ENCODE measurements around the gene NFE2L3. TPM values are rescaled to one million over a fixed set of nuclear protein-coding genes. Genes with fewer than 3 reads are reported as not detected.
A peak's percentile ranks its signal among the peaks of the same experiment; 100 is the strongest.
"Not testable (repeated sequence)": the region's sequence is repeated elsewhere in the genome, so short reads cannot be mapped to it uniquely, and the experiment has no call there.

The NFE2L3 gene
- total and polyA plus RNA-seq, 7 experiments from 2014 or later, result 1.1 to 49.5 (median 4.5) TPM

DNA sequence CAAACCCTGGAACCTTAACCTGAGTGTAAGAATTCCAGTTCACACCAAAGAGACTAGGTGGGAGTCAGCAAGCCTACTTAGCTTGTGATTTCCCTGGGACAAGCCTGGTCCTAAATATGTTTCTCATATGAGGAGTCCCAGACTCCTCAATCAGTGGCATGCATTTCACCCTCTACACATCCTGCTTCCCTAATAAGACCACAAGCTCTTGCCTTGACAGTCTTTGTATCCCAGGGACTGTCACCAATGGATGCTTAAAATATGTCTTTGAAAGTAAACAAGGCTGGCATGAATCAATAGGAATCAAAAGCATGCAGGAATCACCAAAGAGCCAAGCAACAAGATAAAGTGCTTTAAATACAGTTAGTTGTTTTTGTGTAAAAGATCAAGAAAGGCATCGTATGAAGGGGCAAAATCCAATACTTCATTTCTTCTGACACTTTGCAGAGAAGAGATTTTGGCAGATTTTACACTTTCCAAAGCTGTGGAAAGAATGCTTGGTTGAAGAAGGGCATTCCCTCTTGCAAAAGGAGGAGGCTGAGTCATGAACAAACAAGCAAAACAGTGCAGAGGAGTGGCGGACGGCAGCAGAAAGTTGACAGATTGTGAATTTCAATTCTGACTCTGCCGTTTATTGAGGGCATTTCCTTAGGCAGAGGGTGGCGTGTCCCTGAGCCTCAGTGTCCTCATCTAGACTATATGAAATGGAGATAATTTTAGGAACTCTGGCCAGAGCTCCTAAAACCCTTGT lies 8.5 kb upstream of the NFE2L3 start:
- Mint-ChIP-seq H3K9me3 (peaks cover 0 to 5% (median 0%) of the 10 kb centered on the region in 11 donors), H3K36me3 (peaks cover 0 to 3% (median 0%) of the 10 kb centered on the region in 5 donors), H3K27ac (peak overlapping the region in 1 of 9 donors; percentile 3), H3K4me3 (no peak overlapping the region), H3K27me3 (peaks cover 0 to 14% (median 6%) of the 10 kb centered on the region in 5 donors), H3K4me1 (peaks cover 0 to 1% (median 0%) of the 10 kb centered on the region in 7 donors)
- Histone ChIP-seq H3K4me1 (ENCODE audit: control insufficient read depth in 2 of 2, insufficient read depth in 2 of 2, low read length in 2 of 2) (no peaks in the 10 kb centered on the region), H3K9me3 (ENCODE audit: control insufficient read depth in 2 of 3, low read length in 3 of 3) (no peaks in the 10 kb centered on the region), H3K36me3 (ENCODE audit: control insufficient read depth in 2 of 3, insufficient read depth in 3 of 3, low read length in 3 of 3) (no peaks in the 10 kb centered on the region), H3K4me3 (ENCODE audit: low read length) (no peak overlapping the region), H3K27me3 (ENCODE audit: control insufficient read depth in 2 of 2, insufficient read depth in 2 of 2, low read length in 2 of 2) (no peaks in the 10 kb centered on the region), H3K27ac (ENCODE audit: low read depth, low read length) (no peak overlapping the region)
- ATAC-seq, result no peak
- no peak for DNase-seq
- POLR2A ChIA-PET, result no interaction called here
- intact Hi-C loops (cut with micrococcal nuclease), result no loop called here
- CTCF ChIA-PET, result interaction anchor here (0.5 to 0.6 kb wide), 2 partner anchors 64 to 1924 kb away, joined by 3 read pairs; no protein-coding TSS in a partner anchor

DNA sequence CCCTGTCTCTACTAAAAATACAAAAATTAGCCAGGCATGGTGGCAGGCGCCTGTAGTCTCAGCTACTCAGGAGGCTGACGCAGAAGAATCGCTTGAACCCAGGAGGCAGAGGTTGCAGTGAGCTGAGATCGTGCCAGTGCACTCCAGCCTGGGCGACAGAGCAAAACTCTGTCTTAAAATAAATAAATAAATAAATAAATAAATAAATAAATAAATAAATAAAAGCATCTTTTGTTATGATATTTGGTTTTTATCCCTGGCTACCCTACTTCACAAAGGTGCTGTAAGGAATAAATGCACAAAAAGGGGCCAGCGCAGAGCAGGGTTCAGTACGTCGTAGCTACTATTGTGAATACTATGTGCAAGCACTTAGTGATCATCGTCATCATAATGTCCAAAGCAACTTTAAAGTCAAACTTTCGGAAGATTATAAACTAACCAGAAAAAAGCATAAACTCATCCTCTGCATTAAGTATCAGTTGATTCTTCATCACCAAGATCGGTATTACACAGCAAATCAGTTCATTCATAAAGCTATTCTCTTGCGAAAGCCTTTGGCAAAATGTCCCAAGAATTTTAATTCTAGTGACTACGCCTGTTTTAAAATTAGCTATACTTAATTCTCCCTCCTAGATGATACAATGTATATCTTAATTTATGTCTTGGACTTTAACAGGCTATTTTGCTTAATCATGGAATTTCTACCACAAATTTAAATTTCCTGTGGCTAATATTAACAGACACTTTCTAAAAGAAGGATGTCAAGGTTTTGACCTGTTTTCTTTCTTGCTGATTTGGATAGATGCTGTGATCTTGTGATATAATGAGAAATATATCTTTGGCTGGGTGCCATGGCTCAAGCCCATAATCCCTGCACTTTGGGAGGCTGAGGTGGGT lies 7.6 kb upstream of the NFE2L3 start:
- ChIA-PET CTCF (no interaction called here), POLR2A (interaction anchor here (1.1 to 1.5 kb wide), 2 partner anchors 44 to 55 kb away, joined by 3 to 4 read pairs; no protein-coding TSS in a partner anchor)
- Mint-ChIP-seq H3K27ac (no peak overlapping the region), H3K27me3 (peaks cover 0 to 14% (median 6%) of the 10 kb centered on the region in 5 donors), H3K4me3 (no peak overlapping the region), H3K9me3 (peaks cover 0 to 5% (median 0%) of the 10 kb centered on the region in 11 donors), H3K36me3 (peaks cover 0 to 3% (median 0%) of the 10 kb centered on the region in 5 donors), H3K4me1 (peaks cover 0 to 1% (median 0%) of the 10 kb centered on the region in 7 donors)
- no peak for ATAC-seq
- H3K4me1 ChIP-seq (ENCODE audit: control insufficient read depth in 2 of 2, insufficient read depth in 2 of 2, low read length in 2 of 2), result no peaks in the 10 kb centered on the region
- no peaks in the 10 kb centered on the region for H3K36me3 ChIP-seq (ENCODE audit: control insufficient read depth in 2 of 3, insufficient read depth in 3 of 3, low read length in 3 of 3)
- no peak overlapping the region for H3K4me3 ChIP-seq (ENCODE audit: low read length)
- intact Hi-C loops (cut with micrococcal nuclease), result no loop called here
- DNase-seq, result no peak
- H3K9me3 ChIP-seq (ENCODE audit: control insufficient read depth in 2 of 3, low read length in 3 of 3), result no peaks in the 10 kb centered on the region
- no peak overlapping the region for H3K27ac ChIP-seq (ENCODE audit: low read depth, low read length)
- H3K27me3 ChIP-seq (ENCODE audit: control insufficient read depth in 2 of 2, insufficient read depth in 2 of 2, low read length in 2 of 2), result no peaks in the 10 kb centered on the region

DNA sequence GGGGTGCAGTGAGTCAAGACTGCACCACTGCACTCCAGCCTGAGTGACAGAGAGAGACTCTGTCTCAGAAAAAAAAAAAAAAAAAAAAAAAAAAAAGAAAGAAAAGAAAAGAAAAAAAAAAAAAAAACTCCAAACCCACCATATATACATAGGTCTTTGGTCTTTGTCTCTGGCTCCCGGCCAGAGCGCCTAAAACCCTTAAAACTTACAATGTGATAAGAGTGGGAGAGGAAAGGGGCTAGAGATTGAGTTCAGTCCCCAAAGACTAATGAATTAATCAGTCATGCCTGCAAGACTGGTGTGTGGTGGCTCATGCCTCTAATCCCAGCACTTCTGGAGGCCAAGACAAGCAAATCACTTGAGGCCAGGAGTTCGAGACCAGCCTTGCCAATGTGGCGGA lies 6.8 kb upstream of the NFE2L3 start:
- Histone ChIP-seq H3K9me3 (ENCODE audit: control insufficient read depth in 2 of 3, low read length in 3 of 3) (no peaks in the 10 kb centered on the region), H3K27me3 (ENCODE audit: control insufficient read depth in 2 of 2, insufficient read depth in 2 of 2, low read length in 2 of 2) (no peaks in the 10 kb centered on the region), H3K4me3 (ENCODE audit: low read length) (no peak overlapping the region), H3K36me3 (ENCODE audit: control insufficient read depth in 2 of 3, insufficient read depth in 3 of 3, low read length in 3 of 3) (no peaks in the 10 kb centered on the region), H3K27ac (ENCODE audit: low read depth, low read length) (no peak overlapping the region), H3K4me1 (ENCODE audit: control insufficient read depth in 2 of 2, insufficient read depth in 2 of 2, low read length in 2 of 2) (no peaks in the 10 kb centered on the region)
- CTCF ChIA-PET, result no interaction called here
- intact Hi-C loops (cut with micrococcal nuclease), result no loop called here
- Mint-ChIP-seq H3K4me3 (no peak overlapping the region), H3K27ac (no peak overlapping the region), H3K4me1 (peaks cover 0 to 1% (median 0%) of the 10 kb centered on the region in 7 donors), H3K9me3 (peaks cover 0 to 5% (median 0%) of the 10 kb centered on the region in 11 donors), H3K27me3 (peaks cover 0 to 14% (median 6%) of the 10 kb centered on the region in 5 donors), H3K36me3 (peaks cover 0 to 3% (median 0%) of the 10 kb centered on the region in 5 donors)
- ATAC-seq (no peak), DNase-seq (no peak)
- POLR2A ChIA-PET, result interaction anchor here (0.6 to 1.5 kb wide), 2 partner anchors 17 to 44 kb away, joined by 4 read pairs; no protein-coding TSS in a partner anchor

- peaks cover 0 to 14% (median 6%) of the 10 kb centered on the region in 5 donors for H3K27me3 Mint-ChIP-seq
- H3K27me3 ChIP-seq (ENCODE audit: control insufficient read depth in 2 of 2, insufficient read depth in 2 of 2, low read length in 2 of 2), result no peaks in the 10 kb centered on the region
- peaks cover 5 to 10% of the 10 kb centered on the region in 2 donors for H3K4me1 ChIP-seq (ENCODE audit: control insufficient read depth in 2 of 2, insufficient read depth in 2 of 2, low read length in 2 of 2)
- DNase-seq, result no peak
- no peak overlapping the region for H3K27ac ChIP-seq (ENCODE audit: low read depth, low read length)
- peaks cover 9 to 16% (median 12%) of the 10 kb centered on the region in 7 donors for H3K4me1 Mint-ChIP-seq
- no peak overlapping the region for H3K27ac Mint-ChIP-seq
- no peaks in the 10 kb centered on the region for H3K9me3 ChIP-seq (ENCODE audit: control insufficient read depth in 2 of 3, low read length in 3 of 3)
- intact Hi-C loops (cut with micrococcal nuclease), result no loop called here
- CTCF ChIA-PET, result no interaction called here
- H3K4me3 Mint-ChIP-seq, result no peak overlapping the region
- H3K9me3 Mint-ChIP-seq, result peaks cover 0 to 5% (median 0%) of the 10 kb centered on the region in 11 donors
- H3K36me3 ChIP-seq (ENCODE audit: control insufficient read depth in 2 of 3, insufficient read depth in 3 of 3, low read length in 3 of 3), result no peaks in the 10 kb centered on the region
- H3K4me3 ChIP-seq (ENCODE audit: low read length), result no peak overlapping the region
- ATAC-seq, result no peak
- H3K36me3 Mint-ChIP-seq, result peaks cover 0 to 4% (median 0%) of the 10 kb centered on the region in 5 donors
- POLR2A ChIA-PET, result no interaction called here
Observed at GRCh38 chr7:26147030-26147429, 5.0 kb upstream of the NFE2L3 start.

DNA sequence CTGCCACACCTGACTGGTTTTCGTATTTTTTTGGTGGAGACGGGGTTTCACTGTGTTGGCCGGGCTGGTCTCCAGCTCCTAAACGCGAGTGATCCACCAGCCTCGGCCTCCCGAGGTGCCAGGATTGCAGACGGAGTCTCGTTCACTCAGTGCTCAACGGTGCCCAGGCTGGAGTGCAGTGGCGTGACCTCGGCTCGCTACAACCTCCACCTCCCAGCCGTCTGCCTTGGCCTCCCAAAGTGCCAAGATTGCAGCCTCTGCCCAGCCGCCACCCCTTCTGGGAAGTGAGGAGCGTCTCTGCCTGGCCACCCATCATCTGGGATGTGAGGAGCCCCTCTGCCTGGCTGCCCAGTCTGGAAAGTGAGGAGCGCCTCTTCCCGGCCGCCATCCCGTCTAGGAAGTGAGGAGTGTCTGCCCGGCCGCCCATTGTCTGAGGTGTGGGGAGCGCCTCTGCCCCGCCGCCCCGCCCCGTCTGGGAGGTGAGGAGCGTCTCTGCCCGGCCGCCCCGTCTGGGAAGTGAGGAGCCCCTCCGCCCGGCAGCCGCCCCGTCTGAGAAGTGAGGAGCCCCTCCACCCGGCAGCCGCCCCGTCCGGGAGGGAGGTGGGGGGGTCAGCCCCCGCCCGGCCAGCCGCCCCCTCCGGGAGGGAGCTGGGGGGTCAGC lies 4.2 kb upstream of the NFE2L3 start:
- CTCF ChIA-PET; DNase-seq; POLR2A ChIA-PET; H3K27me3 ChIP-seq (ENCODE audit: control insufficient read depth in 2 of 2, insufficient read depth in 2 of 2, low read length in 2 of 2); H3K27ac Mint-ChIP-seq; H3K9me3 ChIP-seq (ENCODE audit: control insufficient read depth in 2 of 3, low read length in 3 of 3); H3K4me3 ChIP-seq (ENCODE audit: low read length); H3K4me3 Mint-ChIP-seq; H3K9me3 Mint-ChIP-seq; H3K36me3 ChIP-seq (ENCODE audit: control insufficient read depth in 2 of 3, insufficient read depth in 3 of 3, low read length in 3 of 3); H3K27ac ChIP-seq (ENCODE audit: low read depth, low read length); ATAC-seq; intact Hi-C loops (cut with micrococcal nuclease); H3K36me3 Mint-ChIP-seq: not testable (repeated sequence)
- peaks cover 9 to 16% (median 12%) of the 10 kb centered on the region in 7 donors for H3K4me1 Mint-ChIP-seq
- peaks cover 0 to 14% (median 6%) of the 10 kb centered on the region in 5 donors for H3K27me3 Mint-ChIP-seq
- H3K4me1 ChIP-seq (ENCODE audit: control insufficient read depth in 2 of 2, insufficient read depth in 2 of 2, low read length in 2 of 2), result peaks cover 5 to 10% of the 10 kb centered on the region in 2 donors

GRCh38 chr7:26148307-26148700 lies 3.7 kb upstream of the NFE2L3 start:
- H3K9me3 Mint-ChIP-seq; POLR2A ChIA-PET; H3K27ac ChIP-seq (ENCODE audit: low read depth, low read length); ATAC-seq; H3K27ac Mint-ChIP-seq; DNase-seq; H3K9me3 ChIP-seq (ENCODE audit: control insufficient read depth in 2 of 3, low read length in 3 of 3); H3K36me3 ChIP-seq (ENCODE audit: control insufficient read depth in 2 of 3, insufficient read depth in 3 of 3, low read length in 3 of 3); CTCF ChIA-PET; H3K4me3 Mint-ChIP-seq; H3K36me3 Mint-ChIP-seq; H3K4me3 ChIP-seq (ENCODE audit: low read length); H3K27me3 ChIP-seq (ENCODE audit: control insufficient read depth in 2 of 2, insufficient read depth in 2 of 2, low read length in 2 of 2); intact Hi-C loops (cut with micrococcal nuclease): not testable (repeated sequence)
- Mint-ChIP-seq H3K4me1 (peaks cover 9 to 17% (median 16%) of the 10 kb centered on the region in 7 donors), H3K27me3 (peaks cover 0 to 14% (median 5%) of the 10 kb centered on the region in 5 donors)
- peaks cover 9 to 10% of the 10 kb centered on the region in 2 donors for H3K4me1 ChIP-seq (ENCODE audit: control insufficient read depth in 2 of 2, insufficient read depth in 2 of 2, low read length in 2 of 2)

Data from naive thymus-derived CD4-positive, alpha-beta T cell (primary cell).